ENCODE results near the gene HGFAC.

Gene HGFAC

DNA sequence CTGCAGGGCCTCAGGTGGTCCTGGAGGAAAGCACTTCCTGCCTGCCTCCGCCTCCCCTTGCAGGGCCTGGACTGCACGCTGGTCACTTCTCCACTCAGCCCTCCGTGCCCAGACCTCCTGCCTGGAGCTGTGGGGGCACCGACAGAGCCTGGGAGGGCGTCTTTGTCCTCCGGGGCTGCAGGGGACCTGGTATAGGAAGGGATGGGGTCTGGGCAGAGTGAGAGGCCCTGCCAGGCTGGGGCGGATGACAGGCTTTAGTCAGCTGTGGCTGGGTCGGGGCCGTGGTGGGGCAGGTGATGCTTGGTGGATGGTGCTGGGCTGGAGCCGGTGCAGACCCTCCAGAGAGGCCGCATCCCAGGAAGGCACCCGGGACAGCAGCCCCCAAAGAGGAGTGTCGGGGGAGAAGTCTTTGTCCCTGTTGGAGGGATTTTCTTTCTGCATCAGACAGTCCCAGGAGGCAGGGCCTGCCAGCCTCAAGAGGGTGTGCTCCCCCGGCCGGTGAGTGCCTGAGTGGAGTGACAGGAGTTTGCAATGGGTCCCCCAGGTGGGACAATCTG, 22.7 kb downstream of the HGFAC start:
- no peak for DNase-seq

DNA sequence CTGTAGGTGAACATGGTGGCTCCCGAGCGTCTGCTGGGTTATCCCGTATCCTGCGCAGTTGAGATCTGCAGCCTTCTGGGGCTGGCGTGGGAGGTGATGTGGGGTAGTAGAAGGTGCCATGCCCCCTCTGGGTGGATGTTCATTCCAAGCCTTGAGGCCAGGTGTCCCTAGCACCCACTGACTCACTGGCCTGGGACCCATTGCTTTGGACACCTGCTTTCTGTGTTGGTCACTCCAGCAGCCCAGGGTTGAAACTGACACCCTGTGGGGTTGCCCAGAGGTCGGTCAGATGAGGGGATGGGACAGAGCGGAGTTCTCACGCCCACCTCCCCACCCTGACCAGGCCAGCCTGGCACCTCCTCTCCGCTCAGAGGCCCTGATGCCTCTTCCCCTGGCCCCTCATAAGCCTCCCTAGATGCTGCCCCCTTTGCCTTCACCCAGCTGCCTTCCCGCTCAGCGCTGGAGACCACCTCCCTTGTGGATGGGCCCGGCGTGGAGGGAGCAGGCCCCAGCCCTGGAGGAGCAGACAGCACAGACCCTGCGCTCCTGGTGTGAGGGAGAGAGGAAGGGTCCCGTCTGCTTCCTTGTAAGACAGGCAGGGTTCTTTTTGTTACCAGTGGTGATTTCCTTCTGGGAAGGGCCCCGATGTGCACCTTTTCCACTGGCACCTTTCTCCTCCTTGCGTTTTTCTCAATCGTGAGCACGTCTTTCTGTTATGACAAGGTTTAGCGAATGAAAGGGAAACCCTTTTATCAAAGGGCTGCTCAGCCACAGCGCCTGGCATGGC, 23.3 kb downstream of the HGFAC start:
- DNase-seq, result no peak

DNA sequence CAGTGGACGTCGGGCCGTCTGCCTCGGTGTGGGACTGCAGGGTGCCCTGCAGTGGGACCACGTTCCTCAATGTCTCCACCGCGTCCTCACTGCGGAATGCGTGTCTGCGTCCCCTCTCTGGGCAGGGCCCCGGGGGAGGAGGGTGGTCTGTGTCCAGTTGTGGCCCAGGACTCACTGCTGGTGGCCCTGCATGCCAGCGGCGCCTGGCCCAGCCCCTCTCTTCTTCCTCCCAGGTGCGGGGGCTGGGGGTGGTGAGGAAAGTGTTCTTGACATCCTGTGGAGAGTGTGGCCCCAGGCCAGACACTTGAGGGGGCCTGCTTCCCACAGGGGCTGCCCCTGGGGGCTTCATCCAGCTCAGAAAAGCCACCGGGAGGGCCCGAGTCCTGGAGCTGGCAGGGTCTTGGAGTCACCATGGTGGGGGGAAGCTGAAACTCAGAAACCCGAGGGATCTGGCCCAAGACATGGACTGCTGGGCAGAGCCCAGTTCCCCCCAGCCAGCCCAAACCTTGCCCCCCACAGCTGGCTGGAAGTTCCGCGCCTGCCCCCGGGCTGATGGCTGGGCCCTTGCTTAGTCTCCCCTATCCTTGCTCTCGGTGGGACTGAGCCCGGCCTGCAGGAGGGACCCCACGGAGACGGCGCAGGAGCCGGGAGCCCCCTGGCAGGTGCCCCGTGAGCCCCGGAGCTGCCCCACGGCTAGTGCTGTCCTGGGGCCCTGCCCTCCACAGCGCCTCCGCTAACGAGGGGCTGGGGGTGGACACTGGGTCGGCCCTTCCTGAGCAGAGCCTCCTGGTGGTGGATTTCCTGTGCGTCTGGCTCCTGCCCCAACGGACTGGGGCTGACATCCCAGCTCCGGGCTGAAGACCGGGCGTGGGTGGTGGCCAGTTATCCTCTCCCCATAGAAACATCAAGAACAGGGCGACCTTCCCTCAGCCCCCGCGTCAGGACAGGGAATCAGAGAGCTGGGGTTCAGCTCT, 24.2 kb downstream of the HGFAC start:
- no peak for DNase-seq

DNA sequence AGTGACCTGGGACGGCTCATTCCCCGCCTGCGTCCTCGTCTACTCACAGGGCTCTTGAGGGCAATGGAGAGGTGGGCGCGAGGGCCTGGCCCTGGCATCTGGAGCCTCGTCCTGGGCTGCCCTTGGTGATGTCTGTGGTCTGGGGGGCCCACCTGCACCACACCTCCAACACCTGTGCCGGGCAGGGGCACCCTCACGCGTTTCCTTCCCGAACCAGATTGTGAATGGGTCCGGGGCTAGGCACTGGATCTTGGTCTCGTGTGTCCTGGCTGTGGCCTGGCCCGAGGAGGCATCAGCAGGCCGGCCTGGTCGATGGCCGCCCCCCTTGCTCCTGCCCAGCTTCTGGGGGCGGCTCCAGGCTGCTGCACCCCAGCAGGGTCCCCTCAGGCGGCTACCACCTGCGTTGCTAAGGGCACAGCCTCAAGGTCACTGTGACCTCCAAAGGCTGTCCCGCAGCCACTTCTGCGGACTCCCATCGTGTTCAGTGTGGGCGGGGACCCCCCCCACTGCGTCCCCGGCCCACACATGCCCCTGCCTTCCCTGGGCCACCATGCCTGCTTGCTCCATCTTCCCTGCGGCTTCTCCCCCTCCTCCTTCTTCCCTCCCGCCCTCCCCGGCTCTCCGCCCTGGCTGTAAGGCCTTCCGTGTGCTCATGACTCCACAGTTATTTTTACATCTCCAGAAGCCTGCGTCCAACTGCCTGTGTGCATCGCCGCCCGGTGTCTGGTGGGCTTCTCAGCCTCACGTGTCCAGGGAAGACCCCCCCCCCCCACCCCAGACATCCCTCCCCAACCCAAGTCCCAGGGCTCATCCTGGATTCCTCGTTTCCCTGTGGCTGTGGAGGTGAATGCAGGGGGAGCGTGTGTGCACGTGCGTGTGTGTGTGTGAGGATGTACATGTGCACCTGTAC, 25.2 kb downstream of the HGFAC start:
- DNase-seq, result no peak

DNA sequence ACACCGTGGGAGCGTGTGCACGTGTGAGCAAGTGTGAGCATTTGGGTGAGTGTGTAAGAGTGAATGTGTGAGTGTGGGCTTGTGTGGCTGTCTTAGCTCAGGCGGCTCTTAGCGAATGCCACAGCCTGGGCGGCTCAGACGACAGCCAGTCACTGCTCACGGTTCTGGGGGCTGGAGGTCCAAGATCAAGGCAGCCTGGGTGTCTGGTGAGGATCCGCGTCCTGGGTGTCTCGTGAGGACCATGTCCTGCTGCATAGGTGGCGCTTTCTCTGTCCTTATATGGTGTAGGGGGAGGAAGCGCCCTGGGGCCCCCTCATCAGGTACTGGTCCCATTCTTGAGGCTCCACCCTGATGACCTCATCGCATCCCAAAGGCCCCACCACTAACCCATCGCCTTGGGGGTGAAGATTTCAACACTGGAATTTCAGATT, 25.8 kb downstream of the HGFAC start:
- no peak for DNase-seq

DNA sequence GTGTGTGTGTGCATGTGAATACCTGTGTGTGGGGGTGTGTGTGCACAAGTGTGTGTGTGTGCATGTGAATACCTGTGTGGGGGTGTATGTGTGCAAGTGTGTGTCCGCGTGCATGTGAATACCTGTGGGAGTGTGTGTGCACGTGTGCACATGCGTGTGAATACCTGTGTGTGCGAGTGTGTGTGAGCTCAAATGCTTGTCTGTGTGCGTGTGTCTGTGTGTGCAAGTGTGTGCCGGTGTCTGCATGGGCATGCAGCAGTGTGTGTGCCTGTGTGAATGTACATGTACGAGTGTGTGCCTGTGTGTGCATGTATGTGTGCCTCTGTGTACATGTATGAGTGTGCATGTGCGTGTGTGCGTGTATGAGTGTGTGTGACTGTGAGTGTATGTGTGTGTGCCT, 26.4 kb downstream of the HGFAC start:
- no peak for DNase-seq

DNA sequence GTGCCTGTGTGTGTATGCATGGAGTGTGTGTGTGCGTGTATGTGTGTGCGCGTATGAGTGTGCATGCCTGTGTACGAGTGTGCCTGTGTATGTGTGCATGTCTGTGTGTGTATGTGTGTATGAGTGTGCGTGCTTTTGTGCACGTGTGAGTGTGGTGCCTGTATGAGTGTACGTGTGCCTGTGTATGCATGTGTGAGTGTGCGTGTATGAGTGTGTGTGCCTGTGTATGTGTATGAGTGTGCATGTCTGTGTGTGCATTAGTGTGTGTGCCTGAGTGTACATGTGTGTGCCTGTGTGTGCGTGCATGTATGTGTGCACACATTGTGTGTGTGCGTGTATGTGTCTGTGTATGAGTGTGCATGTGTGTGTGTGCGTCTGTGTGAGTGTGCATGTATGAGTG, 27.0 kb downstream of the HGFAC start:
- DNase-seq, result no peak

DNA sequence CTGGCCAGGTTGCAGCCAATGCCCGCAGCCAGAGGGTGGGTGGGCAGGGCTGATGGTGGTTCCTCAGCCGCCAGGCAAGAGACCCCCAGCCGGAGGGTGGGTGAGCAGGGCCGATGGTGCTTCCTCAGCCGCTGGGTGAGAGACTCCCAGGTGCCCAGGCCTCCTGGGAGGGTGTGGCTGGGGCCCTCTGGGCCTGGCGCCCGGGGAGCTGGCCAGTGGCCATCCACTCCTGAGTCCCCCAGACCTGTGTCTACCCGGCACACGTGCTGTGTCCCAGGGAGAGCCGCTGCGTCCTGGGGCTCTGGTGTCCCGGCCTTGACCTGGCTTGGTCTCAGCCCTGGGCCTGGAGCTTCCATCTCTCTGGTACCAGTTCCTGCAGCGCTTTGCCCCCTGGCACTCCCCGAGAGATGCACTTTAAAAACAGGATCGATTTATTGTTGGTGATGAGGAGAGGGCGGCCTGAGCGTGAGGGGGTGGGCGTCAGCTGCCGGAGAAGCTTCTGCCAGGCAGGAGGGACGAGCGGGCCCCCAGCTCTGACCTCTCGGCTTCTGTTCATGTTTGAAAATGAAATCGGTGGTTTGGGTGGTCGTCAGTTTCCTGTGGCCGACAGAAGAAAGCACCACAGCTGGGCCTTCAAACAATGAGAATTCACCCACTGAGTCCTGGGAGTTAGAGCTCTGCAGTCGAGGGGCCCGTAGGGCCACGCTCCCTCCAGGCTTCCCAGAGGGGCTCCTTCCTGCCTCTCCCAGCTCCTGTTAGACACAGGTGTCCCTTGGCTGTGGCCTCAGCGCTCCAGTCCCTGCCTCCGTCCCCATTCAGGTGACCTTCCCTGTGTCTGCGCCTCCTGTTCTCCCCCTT, 27.8 kb downstream of the HGFAC start:
- no peak for DNase-seq

DNA sequence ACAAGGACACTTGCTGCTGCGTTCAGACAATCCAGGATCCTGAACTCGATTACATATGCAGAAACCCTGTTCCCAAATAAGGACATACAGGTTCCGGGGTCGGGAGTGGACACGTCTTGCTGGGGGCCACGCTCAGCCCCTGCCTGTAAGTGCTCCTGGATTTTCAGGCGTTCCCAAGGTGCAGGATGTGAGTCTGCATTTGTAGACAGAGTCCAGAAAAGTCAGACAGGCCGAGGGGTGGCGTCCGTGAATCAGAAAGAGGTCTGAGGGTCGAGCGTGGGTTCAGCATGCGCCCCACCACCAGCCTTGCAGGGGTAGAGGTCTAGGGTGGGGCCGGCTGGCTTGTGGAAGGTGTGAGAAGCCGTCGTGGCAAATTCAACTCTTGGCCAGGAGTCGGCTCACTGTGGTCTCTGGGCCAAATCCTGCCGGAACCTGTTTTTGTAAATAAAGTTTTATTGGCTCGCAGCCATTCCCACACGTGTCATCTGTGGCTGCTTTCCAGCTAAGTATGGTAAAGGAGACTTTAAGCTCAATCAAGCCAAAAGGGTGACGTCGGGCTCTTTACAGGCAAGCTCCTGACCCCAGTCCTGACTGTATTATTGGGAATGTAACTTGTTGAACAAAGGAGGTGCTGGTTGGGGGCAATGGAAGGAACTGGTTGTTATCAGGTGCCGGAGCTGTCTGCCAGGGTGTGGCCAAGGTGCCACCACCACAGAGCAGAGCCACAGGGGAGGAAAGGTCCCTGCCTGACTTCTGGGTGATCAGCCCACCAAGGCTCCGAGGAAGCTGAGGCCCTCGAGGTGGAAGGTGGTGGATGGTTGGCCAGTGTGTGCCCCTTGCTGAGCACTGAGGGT, 28.7 kb downstream of the HGFAC start:
- DNase-seq, result no peak

DNA sequence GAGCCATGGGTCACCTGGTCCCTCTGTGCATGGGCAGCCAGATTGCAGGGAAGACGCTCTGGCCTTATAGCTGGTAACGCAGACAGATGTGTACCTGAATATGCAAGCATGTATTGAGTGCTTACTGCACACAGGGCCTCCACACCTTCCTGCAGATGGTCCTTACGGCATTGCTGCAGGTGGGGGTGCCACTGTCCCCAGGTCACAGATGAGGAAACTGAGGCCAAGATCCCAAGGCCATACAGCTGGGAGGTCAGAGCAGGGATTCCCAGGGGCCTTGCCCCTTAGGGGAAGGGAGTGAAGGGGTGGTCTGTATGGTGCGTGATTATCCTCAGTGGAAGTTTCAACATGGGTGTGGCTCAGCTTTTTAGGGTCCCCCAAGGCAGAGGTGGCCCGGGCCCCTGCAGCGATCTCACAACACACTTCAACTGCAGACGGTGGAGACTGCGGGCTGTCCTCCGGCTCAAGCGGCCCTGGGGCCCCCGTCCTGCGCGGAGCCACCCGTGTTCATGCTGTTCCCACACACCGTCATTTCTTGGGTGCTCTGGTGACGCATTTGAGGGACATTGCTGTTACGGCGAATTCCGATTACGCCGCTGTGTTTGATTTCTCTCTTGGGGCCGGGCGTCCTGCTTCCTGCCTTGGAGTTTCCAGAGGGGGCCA, 29.5 kb downstream of the HGFAC start:
- DNase-seq, result no peak

DNA sequence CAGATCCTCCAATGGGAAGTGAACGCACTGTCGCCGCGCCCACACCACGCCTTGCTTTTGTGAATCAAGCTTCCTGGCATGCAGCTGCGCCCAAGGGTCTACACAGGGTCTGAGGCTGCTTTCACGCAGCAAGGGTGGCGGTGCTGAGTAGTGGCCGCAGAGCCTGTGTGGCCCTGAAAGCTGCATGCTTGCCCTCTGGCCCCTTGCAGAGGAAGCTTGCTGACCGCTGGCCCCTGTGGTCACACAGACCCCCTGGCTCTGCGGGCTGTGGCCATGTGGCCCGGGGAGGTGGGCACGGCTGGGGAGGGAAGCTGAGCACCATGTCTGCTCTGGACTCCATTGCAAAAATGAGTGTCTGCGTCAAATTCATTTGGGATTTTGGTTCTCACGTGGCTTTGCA, 30.1 kb downstream of the HGFAC start:
- no peak for DNase-seq

DNA sequence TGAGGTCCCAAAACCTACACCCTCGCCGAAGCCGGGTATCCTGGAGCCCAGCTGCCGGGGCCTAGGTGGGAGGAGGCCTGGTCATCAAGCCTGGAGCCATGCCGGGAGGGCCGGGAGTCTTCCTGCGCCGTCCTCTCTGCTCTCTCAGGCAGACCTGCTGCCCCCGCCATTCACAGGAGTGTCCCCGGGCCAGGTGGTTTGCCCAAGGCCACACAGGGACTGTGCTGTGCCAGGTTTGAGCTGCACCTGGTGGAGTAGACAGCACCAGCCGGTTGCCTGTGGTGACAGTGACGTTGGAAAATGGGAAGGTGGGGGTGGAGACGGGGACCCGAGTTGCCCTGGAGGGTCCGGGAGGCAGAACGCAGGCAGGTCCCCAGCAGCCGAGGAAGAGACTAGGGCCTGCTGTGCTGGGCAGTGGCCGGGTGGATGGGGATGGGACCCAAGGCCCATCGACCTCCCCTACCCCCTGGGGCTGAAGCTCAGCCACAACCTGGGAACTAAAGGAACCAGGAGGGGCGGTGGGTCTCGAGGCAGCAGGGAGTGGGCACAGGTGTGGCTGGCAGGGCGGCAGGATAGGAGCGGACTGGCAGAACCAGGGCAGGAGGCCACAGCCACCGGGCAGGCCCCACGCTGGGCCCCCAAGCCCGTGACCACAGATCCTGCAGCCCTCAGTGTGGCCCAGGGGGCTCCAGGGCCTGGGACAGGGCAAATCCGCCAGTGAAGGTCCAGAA, 30.8 kb downstream of the HGFAC start:
- no peak for DNase-seq

DNA sequence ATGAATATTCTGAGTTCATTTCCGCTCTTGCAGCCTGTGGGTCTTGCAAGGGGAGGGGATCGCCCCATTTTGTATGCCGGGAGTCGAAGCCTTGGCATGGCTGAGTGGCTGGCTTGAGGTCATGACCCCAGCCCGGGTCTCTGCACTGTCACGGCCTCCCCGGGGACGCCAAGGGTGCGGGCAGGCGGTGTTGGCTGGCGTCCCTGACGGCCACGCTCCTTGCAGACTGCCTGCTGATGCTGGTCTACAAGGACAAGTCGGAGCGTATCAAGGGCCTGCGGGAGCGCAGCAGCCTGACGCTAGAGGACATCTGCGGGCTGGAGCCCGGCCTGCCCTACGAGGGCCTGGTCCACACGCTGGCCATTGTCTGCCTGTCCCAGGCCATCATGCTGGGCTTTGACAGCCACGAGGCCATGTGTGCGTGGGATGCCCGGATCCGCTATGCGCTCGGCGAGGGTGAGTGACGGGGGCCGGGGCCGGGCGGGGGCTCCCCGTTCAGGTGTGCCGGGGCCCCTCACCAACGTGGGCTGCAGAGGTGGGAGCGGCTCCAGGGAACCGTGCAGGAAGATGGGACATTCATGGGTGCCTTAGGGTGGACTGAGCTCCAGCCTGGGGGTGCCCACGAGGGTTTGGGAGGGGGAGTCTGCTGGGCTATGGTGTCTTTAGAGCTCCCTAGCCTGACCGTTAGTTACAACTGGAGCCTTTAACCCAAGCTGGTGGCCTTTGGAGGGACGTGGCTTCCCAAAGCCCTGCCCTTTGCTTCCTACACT, 31.6 kb downstream of the HGFAC start:
- no peak for DNase-seq

DNA sequence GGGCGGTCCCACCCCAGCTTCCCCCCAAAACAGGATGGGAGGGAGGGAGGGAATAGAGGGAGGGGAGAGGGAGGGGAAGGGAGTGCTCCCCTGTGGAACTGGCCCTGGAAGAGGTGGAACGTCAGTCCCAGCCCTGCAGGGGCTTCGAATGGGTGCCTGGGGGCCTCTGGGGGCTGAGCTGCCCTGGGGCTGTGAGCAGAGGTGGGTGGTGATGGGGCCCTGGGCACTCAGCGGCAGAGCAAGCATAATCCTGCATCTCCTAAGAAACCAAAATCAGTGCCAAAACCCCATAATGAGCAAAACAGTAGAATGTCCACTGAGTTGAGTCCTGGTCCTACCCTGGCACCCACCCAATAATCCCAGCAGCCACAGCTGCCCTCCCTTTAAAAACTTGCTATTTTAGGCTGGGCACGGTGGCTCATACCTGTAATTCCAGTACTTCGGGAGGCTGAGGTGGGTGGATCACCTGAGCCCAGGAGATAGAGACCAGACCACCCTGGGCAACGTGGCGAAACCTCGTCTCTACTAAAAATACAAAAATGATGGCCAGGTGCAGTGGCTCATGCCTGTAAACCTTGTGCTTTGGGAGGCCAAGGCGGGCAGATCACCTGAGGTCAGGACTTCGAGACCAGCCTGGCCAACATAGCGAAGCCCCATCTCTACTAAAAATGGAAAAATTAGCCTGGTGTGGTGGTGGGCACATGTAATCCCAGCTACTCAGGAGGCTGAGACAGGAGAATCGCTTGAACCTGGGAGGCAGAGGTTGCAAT, 32.4 kb downstream of the HGFAC start:
- no peak for DNase-seq

DNA sequence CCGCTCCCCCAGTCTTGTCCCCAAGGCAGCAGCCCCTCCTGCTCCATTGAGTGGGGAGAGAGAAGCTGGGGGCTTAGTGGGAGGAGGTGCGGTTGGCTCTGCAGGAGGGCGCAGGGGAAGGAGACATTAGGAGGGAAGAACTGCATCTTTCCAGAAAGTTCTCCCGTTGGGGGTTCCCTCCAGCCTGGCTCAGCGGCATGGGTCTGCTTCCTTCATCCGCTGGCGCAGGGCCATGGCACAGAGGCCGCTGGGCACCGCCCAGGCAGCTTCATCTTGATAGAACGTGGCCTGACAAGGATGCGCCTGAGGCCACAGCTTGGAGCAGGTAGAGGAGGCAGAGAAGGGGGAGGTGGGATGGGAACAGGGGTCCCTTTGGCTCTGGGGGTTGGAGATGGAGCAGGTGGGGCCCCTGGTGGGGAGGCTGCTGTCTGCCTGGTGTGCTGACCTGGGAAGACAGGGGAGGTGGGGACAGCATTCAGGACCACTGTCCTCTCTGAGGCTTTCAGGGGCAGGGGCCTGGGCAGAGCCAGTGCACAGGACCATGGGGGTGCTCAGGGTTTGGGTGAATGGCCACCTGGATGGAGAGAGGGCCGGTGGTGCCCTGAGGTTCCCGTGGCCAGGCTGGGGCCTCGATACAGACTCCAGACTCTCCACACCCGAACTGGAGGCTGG, 33.4 kb downstream of the HGFAC start:
- DNase-seq, result no peak

DNA sequence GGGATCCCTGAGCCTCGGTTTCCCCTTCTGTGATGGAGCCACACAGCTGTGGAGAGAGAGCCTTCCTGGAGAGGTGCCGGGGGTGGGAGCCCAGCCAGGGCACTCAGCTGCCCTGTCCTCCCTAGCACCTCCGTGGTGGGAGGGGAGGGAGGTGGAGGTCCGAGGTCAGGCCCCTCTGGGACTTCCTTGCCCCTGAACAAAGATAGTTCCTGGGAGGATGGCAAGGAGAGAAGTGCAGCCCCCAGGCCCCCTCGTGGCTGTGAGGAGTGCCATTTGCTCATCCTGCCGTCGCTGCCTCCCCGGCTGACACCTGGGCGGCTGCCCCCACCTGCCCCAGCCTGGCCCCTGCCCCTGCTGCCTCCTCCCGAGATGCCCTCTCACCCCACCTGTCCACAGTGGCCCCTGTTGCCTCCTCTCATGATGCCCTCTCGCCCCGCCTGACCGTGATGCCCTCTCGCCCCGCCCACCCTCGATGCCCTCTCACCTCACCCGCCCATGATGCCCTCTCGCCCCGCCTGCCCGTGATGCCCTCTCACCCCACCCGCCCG, 34.0 kb downstream of the HGFAC start:
- no peak for DNase-seq

DNA sequence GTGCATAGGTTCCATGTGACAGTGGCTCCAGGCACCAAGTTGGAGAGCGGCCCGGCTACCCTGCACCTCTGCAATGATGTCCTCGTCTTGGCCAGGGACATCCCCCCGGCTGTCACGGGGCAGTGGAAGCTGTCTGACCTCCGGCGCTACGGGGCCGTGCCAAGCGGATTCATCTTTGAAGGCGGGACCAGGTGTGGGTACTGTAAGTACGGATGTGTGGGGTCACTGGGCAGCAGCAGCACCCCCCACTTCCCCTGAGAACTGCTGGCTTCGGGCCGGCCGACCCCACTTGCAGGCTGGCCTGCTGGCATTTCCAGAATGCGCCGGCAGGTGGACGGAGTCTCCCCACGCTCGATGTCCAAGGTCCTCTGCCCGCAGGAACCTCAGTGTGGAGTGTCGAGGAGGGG, 34.6 kb downstream of the HGFAC start:
- no peak for DNase-seq
